Stimulated activated CD8-positive, alpha-beta memory T cell treated with anti-CD3 and anti-CD28 coated beads, Interleukin-7, amount 100 ng/mL, for 1 hour (primary cell): ENCODE measurements around the gene CRK.
"Not testable (repeated sequence)": the region's sequence is repeated elsewhere in the genome, so short reads cannot be mapped to it uniquely, and the experiment has no call there.

ENCODE experiments used
- DNase-seq, 2 donors: peaks; one replicate each; pipeline ENCODE4 v3.0.0-alpha.2; 2020; ENCODE audit warnings: low read depth in 2 of 2

The CRK gene

DNA sequence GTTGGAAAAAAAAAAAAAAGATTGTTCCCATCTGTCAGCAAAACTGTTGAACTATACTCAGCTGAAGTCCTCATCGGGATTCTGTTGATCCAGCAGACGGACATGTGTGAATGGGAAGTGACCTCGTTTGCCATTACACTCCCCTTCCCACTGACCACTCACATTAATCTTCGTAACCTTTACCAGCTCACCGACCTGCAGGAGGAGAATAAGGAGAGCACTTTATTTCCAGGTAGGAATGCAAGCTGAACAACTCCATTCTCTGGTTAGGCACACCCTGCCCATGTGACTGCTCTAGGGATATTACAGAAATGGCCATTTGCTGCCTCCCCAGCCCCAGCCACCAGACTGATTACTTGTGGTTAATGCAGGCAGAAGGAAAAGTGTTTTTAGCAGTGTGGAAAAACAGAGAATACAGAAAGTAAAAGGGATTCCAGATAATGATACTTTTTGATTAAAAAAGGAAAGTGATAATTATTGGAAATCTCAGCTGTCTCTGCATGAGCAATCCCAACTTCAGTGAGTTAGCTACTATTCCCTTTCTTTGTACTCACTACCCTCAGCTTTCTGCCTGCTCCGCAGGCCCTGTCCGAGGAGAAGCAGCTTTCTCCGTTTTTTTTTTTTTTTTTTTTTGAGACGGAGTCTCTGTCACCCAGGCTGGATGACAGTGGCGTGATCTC is 32.4 kb downstream of the CRK start:
- DNase-seq, result no peak

DNA sequence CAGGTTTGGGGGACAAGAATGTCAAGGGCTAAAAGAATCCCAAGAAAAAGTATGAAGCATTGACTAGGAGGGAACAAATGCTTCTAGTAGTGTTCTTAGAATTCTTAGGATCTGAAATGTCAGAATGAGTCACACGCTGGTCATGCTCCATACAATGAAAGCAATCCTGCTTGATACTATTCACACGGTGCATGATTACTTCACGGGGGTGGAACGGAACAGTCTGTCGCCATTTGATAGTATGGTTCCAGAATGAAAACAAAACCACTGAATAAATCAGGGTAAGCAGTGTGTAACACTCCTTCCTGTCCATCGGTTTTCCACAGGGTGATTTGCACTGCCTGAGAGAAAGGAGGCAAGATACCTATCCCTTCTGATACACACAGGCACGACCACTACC is 33.1 kb downstream of the CRK start:
- DNase-seq, result no peak

DNA sequence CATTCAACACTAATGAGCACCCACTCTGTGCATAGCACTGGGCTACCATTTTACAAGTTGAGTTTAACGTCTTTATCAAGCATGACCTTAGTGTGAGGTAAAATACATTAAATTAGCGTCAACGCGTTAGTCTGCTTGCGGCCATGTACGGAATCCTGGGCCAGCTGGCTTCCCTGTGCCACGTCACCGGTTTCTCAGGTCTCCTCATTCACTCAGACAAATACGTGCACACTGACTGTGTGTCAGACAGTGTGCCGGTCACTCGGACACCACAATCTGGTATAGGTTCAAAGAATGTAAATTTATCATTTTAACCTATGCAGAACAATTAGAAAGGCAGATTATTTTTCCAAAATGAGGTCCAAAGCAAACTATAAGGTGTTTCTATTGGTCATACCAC is 34.6 kb downstream of the CRK start:
- DNase-seq, result no peak

DNA sequence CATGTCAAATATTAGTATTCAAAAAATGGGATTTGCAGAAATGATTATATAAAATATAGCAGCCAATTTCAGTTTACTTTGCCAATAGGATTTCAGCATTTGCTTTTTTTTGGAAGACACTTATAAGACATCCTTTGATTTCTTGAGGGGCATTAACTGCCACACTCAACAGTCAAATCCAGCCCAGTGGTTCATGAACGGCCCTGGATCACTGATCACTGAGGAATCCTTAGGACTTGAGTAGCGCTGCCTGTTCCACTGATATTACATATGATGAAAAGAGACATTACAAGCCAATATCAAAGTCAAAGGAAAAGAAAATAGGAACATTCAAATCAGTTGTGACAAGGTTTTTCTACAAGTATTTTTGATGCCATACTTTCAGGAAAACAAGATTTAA is 35.1 kb downstream of the CRK start:
- no peak for DNase-seq

DNA sequence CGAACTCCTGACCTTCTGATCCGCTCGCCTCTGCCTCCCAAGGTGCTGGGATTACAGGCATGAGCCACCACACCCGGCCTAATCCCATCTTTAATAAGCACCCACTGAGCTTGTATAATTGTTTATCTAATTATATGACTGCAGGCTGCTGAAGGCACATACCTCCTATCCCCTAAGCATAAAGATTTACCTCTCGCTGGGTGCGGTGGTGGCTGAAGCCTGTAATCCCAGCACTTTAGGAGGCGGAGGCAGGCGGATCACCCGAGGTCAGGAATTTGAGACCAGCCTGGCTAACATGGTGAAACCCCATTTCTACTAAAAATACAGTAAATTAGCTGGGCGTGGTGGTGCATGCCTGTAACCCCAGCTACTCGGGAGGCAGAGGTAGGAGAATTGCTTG is 35.9 kb downstream of the CRK start:
- no peak for DNase-seq

DNA sequence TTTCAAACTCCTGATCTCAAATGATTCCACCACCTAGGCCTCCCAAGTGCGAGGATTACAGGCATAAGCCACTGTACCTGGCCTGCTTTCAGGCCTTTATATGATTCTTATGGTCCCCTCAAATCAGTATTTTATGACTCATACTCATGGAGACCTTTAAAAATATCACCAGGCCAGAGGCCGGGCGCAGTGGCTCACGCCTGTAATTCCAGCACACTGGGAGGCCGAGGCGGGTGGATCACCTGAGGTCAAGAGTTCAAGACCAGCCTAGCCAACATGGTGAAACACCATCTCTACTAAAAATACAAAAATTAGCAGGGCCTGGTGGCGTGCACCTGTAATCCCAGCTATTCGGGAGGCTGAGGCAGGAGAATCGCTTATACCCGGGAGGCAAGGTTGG is 37.6 kb downstream of the CRK start:
- DNase-seq, result not testable (repeated sequence)

DNA sequence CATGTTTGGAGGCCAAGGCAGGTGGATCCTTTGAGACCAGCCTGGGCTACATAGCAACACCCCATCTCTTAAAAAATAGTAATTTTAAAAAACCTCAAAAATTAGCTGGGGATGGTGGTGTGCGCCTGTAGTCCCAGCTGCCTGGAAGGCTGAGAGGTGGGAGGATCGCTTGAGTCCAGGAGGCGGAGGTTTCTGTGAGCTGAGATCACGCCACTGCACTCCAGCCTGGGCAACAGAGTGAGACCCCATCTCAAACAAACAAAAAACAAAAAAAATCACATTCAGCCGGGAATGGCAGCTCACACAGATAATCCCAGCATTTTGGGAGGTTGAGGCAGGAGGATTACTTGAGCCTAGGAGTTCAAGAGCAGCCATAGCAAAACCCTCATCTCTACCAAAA is 39.6 kb downstream of the CRK start:
- DNase-seq, result no peak

DNA sequence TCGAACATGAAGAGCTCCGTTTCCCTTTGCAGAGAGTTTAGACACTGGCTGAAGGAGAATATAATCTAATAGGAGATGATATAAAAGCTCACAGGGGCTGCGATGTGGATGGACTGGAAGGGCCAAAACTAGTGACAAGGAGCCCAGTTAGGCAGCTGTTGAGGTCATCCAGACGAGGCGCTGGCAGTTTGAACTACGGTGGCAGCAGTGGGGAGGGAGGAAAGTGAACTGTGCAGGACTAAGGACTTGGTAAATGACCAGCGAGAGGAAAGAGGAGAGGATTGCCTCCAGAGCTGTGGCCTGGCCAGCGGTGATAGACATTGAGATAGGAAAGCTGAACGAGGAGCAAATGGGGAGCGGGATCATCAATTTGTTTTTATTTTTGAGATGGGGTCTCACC is 41.4 kb downstream of the CRK start:
- DNase-seq, result no peak

DNA sequence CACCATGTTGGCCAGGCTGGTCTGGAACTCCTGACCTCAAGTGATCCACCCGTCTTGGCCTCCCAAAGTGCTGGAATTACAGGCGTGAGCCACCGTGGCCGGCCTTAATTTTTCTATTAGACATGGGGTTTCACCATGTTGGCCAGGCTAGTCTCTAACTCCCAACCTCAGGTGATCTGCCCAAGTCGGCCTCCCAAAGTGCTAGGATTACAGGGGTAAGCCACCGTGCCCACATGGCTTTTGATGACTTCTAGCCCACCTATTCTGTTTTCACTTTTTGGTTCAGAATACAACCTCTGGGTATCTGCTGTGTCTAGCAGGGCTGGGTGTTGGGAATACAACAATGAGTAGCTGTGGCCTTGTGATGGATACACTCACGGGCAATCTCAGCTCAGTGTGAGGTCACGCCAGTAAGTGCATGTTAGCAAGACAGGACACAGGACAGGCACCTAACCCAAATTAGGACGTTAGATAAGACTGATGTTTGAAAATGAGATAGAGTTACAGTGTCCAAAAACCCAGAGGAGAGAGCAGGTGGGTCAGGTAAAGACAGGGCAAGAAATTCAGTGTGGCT is 41.9 kb downstream of the CRK start:
- DNase-seq, result no peak

DNA sequence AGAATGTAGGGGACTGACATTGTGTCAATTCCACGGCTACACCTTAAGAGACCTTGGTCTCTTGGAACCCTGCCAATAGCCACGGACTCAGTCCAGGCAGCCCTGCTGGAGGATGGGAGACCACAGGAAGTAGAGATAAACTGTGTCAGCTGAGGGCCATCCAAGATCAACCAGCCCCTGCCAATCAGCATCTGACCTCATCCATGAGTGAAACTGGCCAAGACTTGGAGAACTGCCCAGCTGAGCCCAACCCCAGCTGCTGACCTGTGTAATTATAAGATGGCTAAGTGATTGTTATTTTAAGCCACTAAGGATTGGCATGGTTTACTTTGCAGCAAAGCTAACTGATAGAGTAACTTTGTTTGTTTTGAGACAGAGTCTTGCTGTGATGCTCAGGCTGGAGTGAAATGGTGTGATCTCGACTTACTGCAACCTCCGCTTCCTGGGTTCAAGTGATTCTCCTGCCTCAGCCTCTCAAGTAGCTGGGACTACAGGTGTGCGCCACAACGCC is 42.7 kb downstream of the CRK start:
- DNase-seq, result no peak

DNA sequence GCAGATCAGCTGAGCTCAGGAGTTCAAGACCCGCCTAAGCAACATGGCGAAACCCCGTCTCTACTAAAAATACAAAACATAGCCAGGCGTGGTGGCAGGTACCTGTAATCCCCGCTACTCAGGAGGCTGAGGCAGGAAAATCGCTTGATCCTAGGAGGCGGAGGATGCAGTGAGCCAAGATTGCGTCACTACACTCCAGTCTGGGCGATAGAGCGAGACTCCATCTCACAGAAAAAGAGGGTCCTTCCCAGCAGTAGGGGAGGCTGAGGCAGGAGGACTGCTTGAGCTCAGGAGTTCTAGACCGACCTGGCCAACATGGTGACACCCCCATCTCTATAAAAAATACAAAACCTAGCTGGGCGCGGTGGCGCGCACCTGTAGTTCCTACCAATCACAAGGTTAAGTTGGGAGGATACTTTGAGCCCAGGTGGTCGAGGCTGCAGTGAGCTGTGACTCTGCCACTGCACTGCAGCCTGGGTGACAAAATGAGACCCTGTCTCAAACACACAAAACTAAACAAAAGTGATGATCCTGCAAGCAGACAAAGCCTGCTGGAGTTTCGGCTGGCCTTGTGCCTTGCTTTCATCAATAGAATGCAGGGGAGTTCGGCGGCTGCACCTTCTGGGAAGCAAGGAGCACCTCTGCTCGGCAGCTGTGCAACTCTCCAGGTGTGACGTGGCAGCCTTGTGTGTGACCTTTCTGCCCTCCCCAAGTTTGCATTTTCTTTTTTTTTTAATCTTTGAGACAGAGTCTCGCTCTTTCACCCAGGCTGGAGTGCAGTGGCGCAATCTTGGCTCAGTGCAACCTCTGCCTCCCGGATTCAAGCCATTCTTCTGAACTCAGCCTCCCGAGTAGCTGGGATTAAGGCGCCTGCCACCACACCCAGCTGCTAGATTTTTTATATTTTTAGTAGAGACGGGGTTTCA is 43.6 kb downstream of the CRK start:
- no peak for DNase-seq

DNA sequence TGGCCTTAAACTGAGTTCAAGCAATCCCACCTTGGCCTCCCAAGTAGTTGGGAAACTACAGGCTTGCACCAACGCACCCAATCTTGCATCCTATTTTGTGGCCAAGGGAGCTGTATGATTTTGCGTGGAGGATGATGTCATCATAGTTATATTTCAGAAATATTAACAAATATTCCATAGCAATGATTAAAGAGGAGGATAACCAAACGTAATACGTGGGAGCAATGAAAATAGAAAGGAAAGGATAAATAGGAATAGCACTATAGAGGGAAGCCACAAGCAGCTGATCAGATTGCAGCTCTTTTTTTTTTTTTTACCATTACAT is 53.8 kb downstream of the CRK start:
- DNase-seq, result no peak

DNA sequence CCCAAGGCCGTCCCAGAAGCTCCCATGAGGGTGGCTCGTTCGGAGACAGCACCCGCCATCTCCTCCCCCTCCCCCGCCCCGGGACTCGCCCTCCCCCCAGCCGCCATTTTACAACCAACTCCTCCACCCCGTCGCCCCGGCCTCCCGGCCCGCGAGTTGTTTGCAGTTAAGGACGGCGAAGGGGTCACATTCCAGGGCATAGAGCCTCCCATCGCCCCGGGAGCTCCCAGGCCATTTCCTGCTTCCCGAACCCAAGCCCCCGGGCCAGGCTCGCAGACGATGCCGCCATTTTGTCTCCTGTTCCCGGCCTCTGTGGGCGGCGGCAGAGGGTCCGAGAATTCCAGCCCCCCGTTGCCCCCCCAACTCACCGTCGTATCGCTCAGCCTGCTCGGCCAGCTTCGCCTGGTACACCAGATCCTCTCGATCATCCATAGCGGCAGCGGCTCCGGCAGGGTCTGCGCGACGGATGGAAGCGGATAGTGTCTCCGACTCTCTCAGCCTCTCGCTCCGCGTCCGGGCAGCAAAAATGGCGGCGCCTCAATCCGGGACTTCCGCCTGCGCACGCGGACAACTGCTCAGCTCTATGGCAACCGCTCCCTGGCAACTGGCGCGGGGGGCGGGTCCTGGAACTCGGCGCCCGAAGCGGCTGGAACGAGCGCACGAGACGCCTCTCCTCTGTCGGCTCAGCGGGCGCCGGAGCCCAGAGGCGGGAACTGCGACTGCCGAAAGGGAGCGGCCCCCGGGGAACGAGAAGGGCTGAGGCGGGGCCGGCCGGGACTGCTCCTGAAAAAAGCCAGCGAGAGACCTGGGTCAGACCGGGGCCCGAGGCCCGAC is 56.1 kb downstream of the CRK start, which contains the start of gene YWHAE:
TSS of gene YWHAE (minus strand) at position 544 of the 834 bp plus-strand sequence. CDS start at position 432, 112 bp downstream.
- peak; percentile 92 to 93 for DNase-seq

DNA sequence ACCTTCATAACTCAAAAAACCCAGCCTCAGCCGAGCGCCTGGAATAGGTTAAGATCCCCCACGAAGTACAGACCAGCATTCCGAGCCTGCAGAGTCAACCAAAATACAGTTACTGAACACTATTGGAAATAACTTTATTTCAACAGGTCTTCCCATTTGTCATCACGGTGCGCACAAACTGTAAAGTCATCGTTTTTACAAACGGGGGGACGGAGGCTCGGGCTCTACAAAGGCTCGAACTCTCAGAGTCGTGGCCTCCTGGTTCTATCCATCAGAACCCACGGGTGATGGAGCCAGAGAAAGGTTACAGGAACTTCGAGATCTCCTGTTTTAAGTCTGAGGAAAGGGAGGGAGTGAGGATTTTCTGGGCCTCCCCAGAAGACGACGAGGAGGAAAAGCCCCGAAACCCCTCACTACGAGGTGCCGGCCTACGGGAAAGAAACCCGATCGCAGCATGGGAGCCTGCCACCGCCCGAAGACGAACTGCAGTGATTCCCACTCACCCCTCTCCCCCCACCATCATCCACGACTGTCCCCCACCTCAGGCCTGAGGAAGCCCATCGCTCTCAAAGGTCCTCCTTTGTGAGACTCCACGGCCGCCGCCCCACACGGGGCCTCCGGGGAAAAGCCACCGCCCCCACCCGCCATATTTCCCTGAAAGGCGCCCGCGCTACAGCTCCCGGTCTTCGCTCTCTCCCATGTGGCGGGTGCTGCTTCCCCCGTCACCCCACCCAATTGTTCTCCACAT is 56.9 kb downstream of the CRK start:
- DNase-seq, result peak in 1 of 2 donors; percentile 33

DNA sequence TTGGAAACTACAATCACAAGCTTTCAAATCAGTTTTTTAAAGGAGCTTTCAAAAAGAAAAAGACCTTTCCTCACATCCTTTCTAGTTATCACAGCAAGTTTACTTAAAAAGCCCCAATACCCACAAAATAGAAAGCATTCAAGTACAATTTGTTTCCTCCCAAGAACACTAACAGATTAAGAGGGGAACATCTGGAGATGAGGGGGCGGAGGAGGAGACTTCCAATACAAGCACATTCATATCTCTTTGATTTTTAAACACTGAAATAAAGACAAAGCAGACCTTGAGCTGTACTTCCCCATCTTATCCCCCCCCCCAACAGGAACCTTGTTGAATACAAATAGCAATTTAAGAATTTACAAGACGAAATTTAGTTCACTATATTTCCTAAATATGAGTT is 58.0 kb downstream of the CRK start:
- no peak for DNase-seq

DNA sequence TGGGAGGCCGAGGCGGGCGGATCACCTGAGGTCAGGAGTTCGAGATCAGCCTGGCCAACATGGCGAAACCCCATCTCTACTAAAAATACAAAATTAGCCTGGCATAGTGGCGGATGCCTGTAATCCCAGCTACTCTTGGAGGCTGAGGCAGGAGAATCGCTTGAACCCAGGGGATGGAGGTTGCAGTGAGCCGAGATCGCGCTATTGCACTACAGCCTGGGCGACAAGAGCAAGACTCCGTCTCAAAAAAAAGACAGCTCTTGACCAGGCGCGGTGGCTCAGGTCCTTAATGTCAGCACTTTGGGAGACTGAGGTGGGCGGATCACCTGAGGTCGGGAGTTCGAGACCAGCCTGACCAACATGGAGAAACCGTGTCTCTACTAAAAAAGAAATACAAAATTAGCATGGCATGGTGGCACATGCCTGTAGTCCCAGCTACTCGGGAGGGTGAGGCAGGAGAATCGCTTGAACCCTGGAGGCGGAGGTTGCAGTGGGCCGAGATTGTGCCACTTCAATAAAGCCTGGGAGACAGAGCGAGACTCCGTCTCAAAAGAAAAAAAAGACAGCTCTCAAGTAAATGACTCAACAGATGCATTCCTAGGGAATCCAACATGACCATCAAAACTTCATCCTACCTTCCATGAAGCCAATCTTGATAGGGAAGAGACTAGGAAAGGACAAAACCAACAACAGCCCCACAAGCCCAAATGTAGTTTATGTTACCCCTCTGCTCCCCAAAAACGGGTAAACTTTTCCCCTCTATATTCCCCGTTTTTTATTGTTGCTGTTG is 60.0 kb downstream of the CRK start:
- not testable (repeated sequence) for DNase-seq

DNA sequence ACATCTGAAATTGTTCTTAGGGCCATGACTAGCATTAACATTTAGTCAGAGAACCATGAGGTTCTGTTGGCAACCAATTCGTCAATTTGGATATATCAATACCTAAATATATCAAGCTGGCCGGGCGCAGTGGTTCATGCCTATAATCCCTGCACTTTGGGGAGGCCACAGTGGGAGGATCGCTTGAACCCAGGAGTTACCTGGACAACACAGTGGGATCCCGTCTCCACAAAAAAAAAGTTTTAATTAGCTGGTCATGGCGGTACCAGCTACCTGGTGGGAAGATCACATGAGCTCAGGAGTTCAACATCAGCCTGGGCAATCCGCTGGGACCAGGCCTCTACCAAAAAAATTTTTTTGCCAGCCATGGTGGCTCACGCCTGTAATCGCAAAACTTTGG is 64.5 kb downstream of the CRK start:
- no peak for DNase-seq

DNA sequence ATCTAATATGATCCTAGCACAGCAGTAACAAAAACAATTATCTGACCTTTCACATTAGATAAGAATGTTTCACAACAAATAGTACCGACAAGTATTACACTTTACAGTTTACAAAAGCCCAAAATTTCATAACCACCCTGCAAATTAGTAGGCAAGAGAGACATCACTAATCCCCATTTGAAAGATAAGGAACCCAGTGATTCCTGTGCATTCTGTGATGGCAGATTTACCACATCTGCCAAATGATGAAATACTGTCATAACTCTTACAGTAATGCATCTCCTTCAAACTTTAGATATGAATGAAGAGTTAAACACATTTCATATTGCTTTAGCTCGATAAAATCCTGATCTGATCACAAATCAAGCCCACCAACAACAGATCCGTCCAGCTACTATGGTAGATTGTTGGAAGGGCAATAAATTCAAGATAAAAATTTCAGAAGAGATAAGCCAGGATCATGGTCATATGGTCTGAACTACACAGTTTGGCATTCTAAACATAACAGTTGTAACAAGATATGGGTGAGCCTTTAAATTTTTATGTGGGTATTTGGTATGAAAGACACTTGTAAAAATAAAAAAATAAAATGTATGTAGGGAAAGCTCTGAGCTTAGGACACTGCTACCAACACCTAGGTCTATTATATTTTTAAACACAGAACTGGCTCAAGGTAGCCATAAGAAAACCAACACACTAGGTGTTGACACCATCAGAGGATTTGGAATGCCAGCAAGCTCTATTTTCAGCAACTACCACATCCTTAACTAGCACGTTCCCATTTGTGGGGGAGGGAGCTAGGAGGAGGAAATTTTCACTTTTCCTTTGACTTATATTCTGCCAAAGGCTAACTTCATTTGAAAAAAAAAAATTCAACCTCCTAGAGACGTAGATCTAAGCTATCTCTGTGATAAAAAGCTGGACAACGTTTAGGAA is 65.3 kb downstream of the CRK start:
- no peak for DNase-seq
